Neural crest cell (in vitro differentiated cells): ENCODE data around the gene PXDN. TPM values are rescaled to one million over a fixed set of nuclear protein-coding genes. Genes with fewer than 3 reads are reported as not detected.
"Not testable (repeated sequence)": the region's sequence is repeated elsewhere in the genome, so short reads cannot be mapped to it uniquely, and the experiment has no call there.

Experiments used
- DNase-seq: peaks from one replicate; pipeline ENCODE4 v3.0.0; 2021; ENCODE audit warnings: low read depth, mixed read lengths, low spot score
- H3K27ac Mint-ChIP-seq: one replicate; pipeline ENCODE4 v1.8.0; 2021; ENCODE audit warnings: mild to moderate bottlenecking, mixed read lengths; ENCODE audit not compliant: unreplicated experiment
- H3K27me3 Mint-ChIP-seq: 2 replicates; pipeline ENCODE4 v1.8.0; 2021; ENCODE audit warnings: low read depth, mild to moderate bottlenecking, mixed read lengths
- H3K36me3 Mint-ChIP-seq: 2 replicates; pipeline ENCODE4 v1.8.0; 2021; ENCODE audit warnings: low read depth, mild to moderate bottlenecking, mixed read lengths
- H3K4me1 Mint-ChIP-seq: 2 replicates; pipeline ENCODE4 v1.8.0; 2021; ENCODE audit warnings: mixed read lengths
- H3K4me3 Mint-ChIP-seq: one replicate; pipeline ENCODE4 v1.8.0; 2021; ENCODE audit warnings: mild to moderate bottlenecking, mixed read lengths
- H3K9me3 Mint-ChIP-seq: 2 replicates; pipeline ENCODE4 v1.8.0; 2021; ENCODE audit warnings: mixed read lengths
- CTCF ChIP-seq: fragments of 200-600 bp; sonication (generic); conservative IDR thresholded peaks from 2 replicates; pipeline ENCODE4 v1.5.0; 2021; ENCODE audit warnings: antibody characterized with exemption, mild to moderate bottlenecking
- total RNA-seq: library from RNA; stranded (reverse); gene quantifications from 2 replicates; pipeline ENCODE4 v1.2.1, GENCODE V29; 2021

PXDN gene
- total RNA-seq, 1 donor from 2014 or later: 218 TPM

- DNase-seq: no peak
- H3K27ac Mint-ChIP-seq: no peak overlapping the region
- TF ChIP-seq CTCF: no peak
- H3K4me1 Mint-ChIP-seq: peaks cover 4% of the 10 kb centered on the region
- H3K36me3 Mint-ChIP-seq: no peaks in the 10 kb centered on the region
- peaks cover 3% of the 10 kb centered on the region for H3K27me3 Mint-ChIP-seq
- no peak overlapping the region for H3K4me3 Mint-ChIP-seq
- H3K9me3 Mint-ChIP-seq: no peaks in the 10 kb centered on the region
Observed at GRCh38 chr2:1767939-1768691, 23.8 kb upstream of the PXDN start.

GRCh38 chr2:1766851-1767811 lies 22.8 kb upstream of the PXDN start:
- H3K27ac Mint-ChIP-seq: no peak overlapping the region
- no peak for TF ChIP-seq CTCF
- no peaks in the 10 kb centered on the region for H3K9me3 Mint-ChIP-seq
- H3K4me3 Mint-ChIP-seq: no peak overlapping the region
- H3K36me3 Mint-ChIP-seq: no peaks in the 10 kb centered on the region
- peaks cover 4% of the 10 kb centered on the region for H3K4me1 Mint-ChIP-seq
- DNase-seq: no peak
- H3K27me3 Mint-ChIP-seq: peaks cover 3% of the 10 kb centered on the region

- DNase-seq: no peak
- Mint-ChIP-seq H3K27ac (no peak overlapping the region), H3K4me3 (no peak overlapping the region), H3K27me3 (peaks cover 3% of the 10 kb centered on the region), H3K36me3 (no peaks in the 10 kb centered on the region), H3K4me1 (peaks cover 4% of the 10 kb centered on the region), H3K9me3 (no peaks in the 10 kb centered on the region)
- no peak for TF ChIP-seq CTCF
Observed at GRCh38 chr2:1766425-1766824, 22.1 kb upstream of the PXDN start.

- not testable (repeated sequence) for H3K4me3 Mint-ChIP-seq, H3K36me3 Mint-ChIP-seq, H3K27ac Mint-ChIP-seq, H3K27me3 Mint-ChIP-seq, H3K9me3 Mint-ChIP-seq, H3K4me1 Mint-ChIP-seq, DNase-seq
Observed at GRCh38 chr2:1765201-1765600, 20.9 kb upstream of the PXDN start.

- Mint-ChIP-seq H3K27me3 (peaks cover 3% of the 10 kb centered on the region), H3K36me3 (peaks cover 2% of the 10 kb centered on the region), H3K4me1 (peaks cover 4% of the 10 kb centered on the region), H3K4me3 (no peak overlapping the region), H3K9me3 (no peaks in the 10 kb centered on the region), H3K27ac (no peak overlapping the region)
- TF ChIP-seq CTCF: no peak
- no peak for DNase-seq
Observed at GRCh38 chr2:1759611-1759930, 15.3 kb upstream of the PXDN start.
